ENCODE data around the gene LYAR.

DNA sequence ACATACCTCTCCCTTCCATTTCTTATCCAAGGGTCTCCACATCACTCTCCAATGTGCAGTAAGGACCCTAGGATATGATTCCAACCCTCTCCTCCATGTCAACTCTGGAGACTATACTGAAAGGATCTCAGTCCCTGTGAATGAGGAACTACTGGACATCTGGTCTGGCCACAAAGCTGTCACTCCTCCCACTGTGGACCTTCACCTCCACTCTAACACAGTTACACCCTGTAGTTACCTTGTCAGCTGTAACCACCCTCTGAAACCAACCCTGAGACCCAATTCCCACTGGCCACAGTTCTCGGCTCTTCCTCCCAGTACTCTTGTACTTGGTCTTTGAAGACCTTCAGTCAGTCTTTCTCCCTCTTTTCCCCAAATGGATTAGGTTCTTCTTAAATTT lies 44.8 kb downstream of the LYAR start:
- TF ChIP-seq, protein P1, sequence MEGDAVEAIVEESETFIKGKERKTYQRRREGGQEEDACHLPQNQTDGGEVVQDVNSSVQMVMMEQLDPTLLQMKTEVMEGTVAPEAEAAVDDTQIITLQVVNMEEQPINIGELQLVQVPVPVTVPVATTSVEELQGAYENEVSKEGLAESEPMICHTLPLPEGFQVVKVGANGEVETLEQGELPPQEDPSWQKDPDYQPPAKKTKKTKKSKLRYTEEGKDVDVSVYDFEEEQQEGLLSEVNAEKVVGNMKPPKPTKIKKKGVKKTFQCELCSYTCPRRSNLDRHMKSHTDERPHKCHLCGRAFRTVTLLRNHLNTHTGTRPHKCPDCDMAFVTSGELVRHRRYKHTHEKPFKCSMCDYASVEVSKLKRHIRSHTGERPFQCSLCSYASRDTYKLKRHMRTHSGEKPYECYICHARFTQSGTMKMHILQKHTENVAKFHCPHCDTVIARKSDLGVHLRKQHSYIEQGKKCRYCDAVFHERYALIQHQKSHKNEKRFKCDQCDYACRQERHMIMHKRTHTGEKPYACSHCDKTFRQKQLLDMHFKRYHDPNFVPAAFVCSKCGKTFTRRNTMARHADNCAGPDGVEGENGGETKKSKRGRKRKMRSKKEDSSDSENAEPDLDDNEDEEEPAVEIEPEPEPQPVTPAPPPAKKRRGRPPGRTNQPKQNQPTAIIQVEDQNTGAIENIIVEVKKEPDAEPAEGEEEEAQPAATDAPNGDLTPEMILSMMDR (IDR thresholded peaks at IDR 0.05 in 4 of 5, conservative IDR thresholded peaks at IDR 0.05 in 1 of 5), result no peak
- TF ChIP-seq POLR2A (IDR thresholded peaks at IDR 0.05), result no peak

All from gastrocnemius medialis (tissue), 4 donors.